Stimulated activated CD8-positive, alpha-beta memory T cell treated with anti-CD3 and anti-CD28 coated beads, Interleukin-2, amount 100 ng/mL, for 48 hours (primary cell): Measurements from ENCODE around the gene LGALS12.
"Not testable (repeated sequence)": the region's sequence is repeated elsewhere in the genome, so short reads cannot be mapped to it uniquely, and the experiment has no call there.

Experiments
- DNase-seq, 2 donors: peaks; one replicate each; pipeline ENCODE4 v3.0.0-alpha.2; 2020; ENCODE audit warnings: low read depth in 2 of 2

Gene LGALS12

DNA sequence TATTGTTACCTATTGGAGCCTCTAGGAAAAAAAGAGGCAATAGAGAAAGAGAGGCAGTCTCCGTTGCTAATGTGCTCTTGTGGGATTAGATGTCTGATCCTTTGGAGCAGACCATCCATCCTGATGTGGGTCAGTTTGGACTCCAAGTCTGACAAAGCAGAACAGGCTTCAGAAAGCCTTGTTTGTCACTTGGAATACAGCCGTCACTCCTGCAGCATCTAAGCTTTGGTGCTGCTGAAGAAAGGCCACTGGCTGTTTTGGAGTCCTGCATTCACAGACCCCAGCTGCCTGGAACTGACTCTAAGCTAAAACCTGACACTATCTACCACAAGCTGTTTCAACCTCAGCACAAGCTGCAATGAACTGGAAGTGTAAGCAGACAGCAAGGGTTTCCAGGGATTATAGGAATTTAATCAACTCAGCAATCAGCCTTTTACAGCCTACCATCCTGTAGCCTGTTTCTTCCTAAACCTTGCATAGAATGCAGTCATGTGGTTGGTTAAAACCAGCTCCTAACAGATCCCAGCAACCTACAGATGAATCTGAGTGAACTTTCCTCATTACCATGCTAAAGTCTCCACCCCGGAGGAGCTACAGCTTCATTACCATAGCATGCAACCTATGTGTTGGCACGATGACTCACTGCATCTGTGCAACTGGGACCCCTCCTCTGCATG is 27.1 kb downstream of the LGALS12 start:
- DNase-seq = no peak

DNA sequence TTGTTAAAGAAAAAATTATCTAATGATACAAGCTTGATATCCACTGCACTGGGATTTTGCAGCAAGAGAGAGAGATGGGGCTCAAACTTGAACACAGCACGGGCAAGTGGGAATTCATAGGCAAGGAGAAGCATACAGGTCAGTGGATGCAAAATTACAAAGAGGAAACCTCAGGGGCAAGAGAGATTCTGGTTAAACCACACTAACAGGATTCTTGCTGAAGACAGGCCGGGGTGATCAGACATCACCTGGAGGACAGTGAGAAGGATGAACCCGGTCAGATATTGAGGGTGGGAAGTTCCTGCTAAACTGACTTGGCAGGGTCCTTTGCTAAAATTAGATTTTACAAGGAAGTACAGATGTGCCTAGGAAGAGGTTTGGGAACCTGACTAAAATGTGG is 28.2 kb downstream of the LGALS12 start:
- no peak for DNase-seq

- no peak for DNase-seq
Measured at GRCh38 chr11:63534895-63535461, 29.1 kb downstream of the LGALS12 start.

DNA sequence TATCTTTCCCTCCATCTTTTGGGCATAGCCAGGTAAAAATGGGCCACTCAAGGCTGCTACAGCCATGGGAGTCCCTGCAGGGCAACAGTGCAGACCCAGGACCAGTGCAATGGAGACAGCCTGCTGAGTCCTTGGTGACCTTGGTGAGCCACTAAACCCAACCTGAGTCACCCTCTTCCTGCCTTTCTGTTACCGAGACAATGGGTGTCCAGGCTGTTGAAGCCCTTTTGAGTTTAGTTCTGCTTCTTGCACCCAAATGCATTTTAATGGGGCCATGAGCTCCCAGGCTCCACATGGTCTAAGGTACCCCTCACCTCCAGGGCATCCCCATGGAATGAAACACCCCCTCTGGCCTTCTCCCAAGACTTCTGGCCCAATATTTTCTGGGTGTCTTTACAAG is 29.9 kb downstream of the LGALS12 start:
- DNase-seq = no peak

DNA sequence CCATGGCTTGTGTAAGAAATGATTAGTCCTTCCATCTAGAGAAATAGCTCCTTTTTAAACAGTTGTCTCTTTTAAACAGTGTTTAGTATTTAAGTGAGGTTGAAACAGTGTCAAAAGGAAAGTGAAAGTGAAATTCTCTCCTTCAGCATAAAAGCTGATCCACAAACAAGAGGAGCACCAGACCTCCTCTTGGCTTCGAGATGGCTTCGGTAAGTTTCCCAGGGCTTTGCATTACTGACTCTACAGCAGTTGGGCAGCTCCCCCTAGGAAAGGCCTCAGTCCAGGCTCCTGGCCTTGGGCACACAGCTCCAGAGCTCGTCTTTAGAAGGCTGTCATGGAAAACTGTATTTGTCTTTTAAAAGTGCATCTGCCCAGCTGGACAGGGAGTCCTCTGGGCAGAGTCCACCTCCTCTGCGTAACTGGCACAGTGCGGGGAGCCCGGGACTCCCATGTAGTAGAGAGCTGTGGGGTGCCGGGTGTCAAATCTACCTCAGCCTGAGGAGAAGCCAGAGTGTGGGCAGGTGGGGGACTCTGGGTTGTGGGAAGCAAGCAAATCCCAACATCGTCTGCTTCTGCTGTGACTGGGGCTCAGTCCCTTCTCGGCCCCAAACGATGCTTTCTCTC is 30.9 kb downstream of the LGALS12 start, which contains the start of gene PLAAT4:
Gene PLAAT4, plus strand, starts transcription at position 140 of the 624 bp plus-strand sequence. Its CDS starts 61 bp downstream, at position 201.
- no peak for DNase-seq

- DNase-seq = no peak
Measured at GRCh38 chr11:63537293-63538101, 31.6 kb downstream of the LGALS12 start.

GRCh38 chr11:63542506-63542905 is 36.6 kb downstream of the LGALS12 start:
- not testable (repeated sequence) for DNase-seq

- no peak for DNase-seq
Measured at GRCh38 chr11:63543711-63544110, 37.8 kb downstream of the LGALS12 start.

- DNase-seq = no peak
Measured at GRCh38 chr11:63547061-63547460, 41.2 kb downstream of the LGALS12 start.

GRCh38 chr11:63548178-63548577 is 42.3 kb downstream of the LGALS12 start:
- DNase-seq = no peak

DNA sequence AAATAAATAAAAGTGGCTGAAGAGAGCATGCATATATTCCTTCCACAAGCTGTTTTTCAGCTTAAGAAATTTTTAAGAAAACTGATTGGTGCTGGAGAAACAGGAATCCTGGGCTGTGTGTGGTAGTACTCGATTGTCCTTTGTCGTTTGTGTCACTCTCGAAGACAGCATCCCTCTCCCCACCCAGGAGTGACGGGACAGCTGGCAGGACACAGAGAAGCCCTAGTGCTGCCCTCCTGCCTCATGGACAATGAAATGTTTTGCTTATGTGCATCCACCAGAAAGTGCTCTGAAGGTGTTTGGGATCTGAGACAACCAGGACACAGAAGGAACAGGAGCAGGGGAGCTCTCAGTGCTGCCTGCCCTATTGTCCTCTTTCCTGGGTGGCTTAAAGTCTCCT is 43.5 kb downstream of the LGALS12 start:
- no peak for DNase-seq

GRCh38 chr11:63550156-63550700 is 44.3 kb downstream of the LGALS12 start:
- DNase-seq = not testable (repeated sequence)

- no peak for DNase-seq
Measured at GRCh38 chr11:63551091-63551888, 45.4 kb downstream of the LGALS12 start.

GRCh38 chr11:63551889-63552266 is 46.0 kb downstream of the LGALS12 start:
- no peak for DNase-seq

GRCh38 chr11:63552921-63553320 is 47.0 kb downstream of the LGALS12 start:
- no peak for DNase-seq

DNA sequence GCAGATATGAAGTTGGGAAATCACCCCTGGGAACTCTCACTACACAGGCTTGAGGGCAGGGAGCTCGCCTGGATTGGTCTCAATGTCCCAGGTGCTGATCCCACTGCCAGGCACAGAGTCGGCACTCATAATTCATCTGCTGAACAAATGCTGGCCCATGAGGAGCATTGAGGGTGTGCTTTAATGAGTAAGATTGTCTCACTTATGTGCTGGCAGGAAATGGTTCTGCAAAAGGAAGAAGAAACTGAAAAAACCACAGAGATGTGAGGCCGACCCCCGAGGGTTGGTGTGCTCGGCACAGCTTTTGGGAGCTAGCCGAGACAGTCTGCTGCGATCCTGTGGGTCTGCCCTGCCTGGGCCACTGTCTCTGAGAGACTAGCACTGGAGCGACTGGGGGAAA is 47.9 kb downstream of the LGALS12 start:
- no peak for DNase-seq

DNA sequence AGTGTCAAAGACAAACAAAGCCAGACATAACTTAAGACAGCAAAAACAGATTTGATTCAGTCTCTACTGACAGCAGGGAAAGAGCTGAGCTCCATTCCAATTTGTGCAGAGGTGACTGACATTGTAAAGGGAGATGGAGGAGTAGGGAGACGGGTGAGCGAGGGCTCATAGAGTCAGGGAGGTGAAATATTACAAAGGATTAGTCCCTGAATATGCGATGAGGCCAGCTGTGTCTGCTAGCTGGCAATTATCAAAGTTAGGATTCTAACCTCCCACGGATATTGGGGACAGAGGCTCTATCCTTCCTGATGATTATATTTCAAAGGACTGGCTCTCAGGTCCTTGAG is 49.0 kb downstream of the LGALS12 start:
- DNase-seq = no peak

DNA sequence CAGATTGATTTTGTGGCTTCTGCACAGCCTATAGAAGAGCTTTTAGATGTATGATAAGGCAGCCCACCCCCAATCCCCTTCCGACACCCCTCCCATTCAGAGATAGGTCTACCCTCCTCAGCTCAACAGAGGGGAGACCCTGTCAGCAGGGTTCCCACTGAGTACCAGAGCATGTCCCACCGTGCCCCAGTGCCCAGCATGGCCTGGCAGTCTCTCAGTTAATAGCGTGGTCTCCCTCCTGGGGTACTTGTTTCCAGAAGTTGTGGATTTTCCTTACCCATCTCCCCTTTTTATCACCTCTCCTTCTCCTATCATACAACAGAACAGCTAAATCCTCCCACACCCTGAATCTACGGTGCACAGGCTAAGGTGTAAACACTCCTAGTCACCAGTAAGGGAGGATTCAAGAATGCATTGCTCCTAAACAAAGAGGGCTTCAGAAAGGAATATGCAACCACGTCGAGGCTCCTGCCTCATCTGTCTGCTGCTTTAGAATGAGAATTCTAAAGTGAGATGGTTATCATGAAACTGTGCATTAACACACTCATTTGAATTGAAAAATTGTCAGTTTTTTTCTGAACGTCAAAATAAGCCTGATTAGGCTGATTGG is 50.6 kb downstream of the LGALS12 start:
- no peak for DNase-seq

GRCh38 chr11:63557570-63557969 is 51.7 kb downstream of the LGALS12 start:
- DNase-seq = no peak

DNA sequence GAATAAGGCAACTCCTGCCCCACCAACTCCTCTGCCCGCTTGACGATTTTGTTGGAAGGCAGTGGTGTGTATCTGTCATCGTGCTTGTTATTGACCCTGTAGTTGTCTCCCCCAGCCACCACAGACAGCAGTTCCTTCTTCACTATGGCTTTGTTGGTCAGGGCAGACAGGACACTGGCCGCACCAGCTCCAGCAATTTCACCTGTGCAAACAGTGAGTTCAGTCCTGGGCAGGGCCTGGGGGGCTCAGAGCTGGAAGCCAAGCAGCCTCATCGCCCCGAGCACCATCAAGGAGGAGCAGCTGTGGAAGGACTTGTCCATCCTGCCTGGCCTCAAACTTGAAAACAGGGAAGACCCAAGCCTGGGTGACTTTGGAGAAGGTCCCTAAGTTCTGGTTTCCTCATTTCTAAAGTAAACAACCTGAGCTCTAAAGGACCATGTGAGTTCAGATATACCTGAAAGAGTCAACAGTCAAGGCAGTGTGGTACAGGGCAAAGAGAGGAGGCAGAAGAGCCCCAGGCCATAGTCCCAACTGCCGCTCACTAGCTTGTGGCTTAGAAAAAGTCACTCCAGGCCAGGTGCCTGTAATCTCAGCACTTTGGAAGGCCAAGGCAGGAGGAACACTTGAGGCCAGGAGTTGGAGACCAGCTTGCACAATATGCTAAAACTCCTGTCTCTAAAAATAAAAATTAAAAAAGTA is 52.7 kb downstream of the LGALS12 start:
- no peak for DNase-seq
